Neural cell (in vitro differentiated cells): Measurements from ENCODE around the gene VENTX. TPM values are rescaled to one million over a fixed set of nuclear protein-coding genes. Genes with fewer than 3 reads are reported as not detected.

Source experiments
- H2AFZ ChIP-seq: fragments of 200-600, 300-800 bp; sonication (generic), shearing (Covaris generic); 2 replicates; pipeline ENCODE4 v1.6.0; 2014; ENCODE audit warnings: low read depth, mild to moderate bottlenecking, antibody characterized with exemption, low read length, moderate library complexity
- H3F3A ChIP-seq: fragments of 200-600 bp; shearing (Covaris generic); 2 replicates; pipeline ENCODE4 v1.6.1; 2016; ENCODE audit warnings: mild to moderate bottlenecking, moderate library complexity, mixed read lengths, antibody characterized with exemption, low read length; ENCODE audit not compliant: insufficient read depth, poor library complexity, severe bottlenecking
- H3K27ac ChIP-seq: fragments of 200-600, 300-800 bp; sonication (generic), shearing (Covaris generic); 2 replicates; pipeline ENCODE4 v1.5.1; 2014; ENCODE audit warnings: mild to moderate bottlenecking, low read length, moderate library complexity
- H3K27me3 ChIP-seq: fragments of 300-800, 200-600 bp; sonication (generic), shearing (Covaris generic); 2 replicates; pipeline ENCODE4 v1.6.0; 2014; ENCODE audit warnings: mild to moderate bottlenecking, low read depth, low read length, moderate library complexity; ENCODE audit not compliant: insufficient read depth
- H3K36me3 ChIP-seq: fragments of 300-800, 200-600 bp; sonication (generic), shearing (Covaris generic); 2 replicates; pipeline ENCODE4 v1.5.1; 2014; ENCODE audit warnings: mild to moderate bottlenecking, antibody characterized with exemption, low read length, moderate library complexity; ENCODE audit not compliant: insufficient read depth
- H3K4me2 ChIP-seq: fragments of 300-800, 200-600 bp; sonication (generic), shearing (Covaris generic); 2 replicates; pipeline ENCODE4 v1.6.0; 2014; ENCODE audit warnings: mild to moderate bottlenecking, low read length
- H3K4me3 ChIP-seq: fragments of 300-800, 200-600 bp; sonication (generic), shearing (Covaris generic); 2 replicates; pipeline ENCODE4 v1.5.1; 2014; ENCODE audit warnings: mild to moderate bottlenecking, low read length, moderate library complexity
- H3K79me2 ChIP-seq: fragments of 200-600 bp; shearing (Covaris generic); replicated peaks from 2 replicates; pipeline ENCODE4 v1.6.0; 2014; ENCODE audit warnings: mild to moderate bottlenecking, low read length, moderate library complexity; ENCODE audit not compliant: insufficient read depth
- H3K9ac ChIP-seq: fragments of 300-800, 200-600 bp; sonication (generic), shearing (Covaris generic); 2 replicates; pipeline ENCODE4 v1.6.1; 2016; ENCODE audit warnings: mild to moderate bottlenecking, low read length, mixed read lengths
- H3K9me2 ChIP-seq: fragments of 200-600 bp; shearing (Covaris generic); 2 replicates; pipeline ENCODE4 v1.6.1; 2016; ENCODE audit warnings: mild to moderate bottlenecking, low read length, mixed read lengths; ENCODE audit not compliant: insufficient read depth
- H3K9me3 ChIP-seq: fragments of 200-600, 300-800 bp; sonication (generic), shearing (Covaris generic); 2 replicates; pipeline ENCODE4 v1.6.1; 2016; ENCODE audit warnings: mild to moderate bottlenecking, mixed run types, low read length, moderate library complexity, mixed read lengths
- H4K20me1 ChIP-seq: fragments of 200-600 bp; shearing (Covaris generic); 2 replicates; pipeline ENCODE4 v1.6.1; 2016; ENCODE audit warnings: mild to moderate bottlenecking, mixed run types; ENCODE audit not compliant: insufficient read depth
- CTCF ChIP-seq: fragments of 450-650 bp; IDR thresholded peaks from 2 replicates; pipeline ENCODE4 v1.5.1; 2014; ENCODE audit warnings: antibody characterized with exemption, mild to moderate bottlenecking, moderate library complexity; ENCODE audit not compliant: poor library complexity, severe bottlenecking
- EP300 ChIP-seq: fragments of 450-650 bp; conservative IDR thresholded peaks from 2 replicates; pipeline ENCODE4 v1.6.1; 2014; ENCODE audit warnings: antibody characterized with exemption, mild to moderate bottlenecking, moderate library complexity; ENCODE audit not compliant: poor library complexity, severe bottlenecking
- EZH2 ChIP-seq: fragments of 200-600, 300-800 bp; shearing (Covaris generic), sonication (generic); IDR thresholded peaks from 2 replicates; pipeline ENCODE4 v1.6.1; 2014; ENCODE audit warnings: antibody characterized with exemption, low read length, borderline replicate concordance, mild to moderate bottlenecking; ENCODE audit not compliant: insufficient read depth, poor library complexity, severe bottlenecking
- MXI1 ChIP-seq: fragments of 450-650 bp; conservative IDR thresholded peaks from 2 replicates; pipeline ENCODE4 v1.6.1; 2014; ENCODE audit warnings: antibody characterized with exemption, mild to moderate bottlenecking; ENCODE audit not compliant: poor library complexity, severe bottlenecking
- POLR2AphosphoS5 ChIP-seq: IDR thresholded peaks from 2 replicates; pipeline ENCODE4 v1.6.1; 2012
- RAD21 ChIP-seq: fragments of 450-650 bp; conservative IDR thresholded peaks from 2 replicates; pipeline ENCODE4 v1.6.1; 2014; ENCODE audit warnings: antibody characterized with exemption, mild to moderate bottlenecking, moderate library complexity
- REST ChIP-seq: IDR thresholded peaks from 2 replicates; pipeline ENCODE4 v1.6.1; 2012; ENCODE audit warnings: borderline replicate concordance
- SMC3 ChIP-seq: fragments of 450-650 bp; conservative IDR thresholded peaks from 2 replicates; pipeline ENCODE4 v1.6.1; 2014; ENCODE audit warnings: antibody characterized with exemption, mild to moderate bottlenecking, moderate library complexity; ENCODE audit not compliant: poor library complexity
- TAF1 ChIP-seq: IDR thresholded peaks from 2 replicates; pipeline ENCODE4 v1.6.1; 2012; ENCODE audit warnings: low read depth
- polyA plus RNA-seq: library from polyadenylated mRNA; depleted of rRNA; stranded (reverse); fragments of >200 nt; gene quantifications from 2 replicates; pipeline ENCODE4 v1.2.3, GENCODE V29; 2014

VENTX gene
- polyA plus RNA-seq, 1 donor from 2014 or later: not detected

GRCh38 chr10:133251388-133252222 lies 13.9 kb downstream of the VENTX start:
- Histone ChIP-seq H3F3A (no peaks in the 10 kb centered on the region), H3K9ac (no peak overlapping the region), H3K9me3 (no peaks in the 10 kb centered on the region), H3K36me3 (no peaks in the 10 kb centered on the region), H3K27me3 (no peaks in the 10 kb centered on the region), H3K9me2 (no peaks in the 10 kb centered on the region), H3K79me2 (no peaks in the 10 kb centered on the region), H3K4me2 (no peak overlapping the region), H4K20me1 (no peaks in the 10 kb centered on the region), H2AFZ (no peak overlapping the region), H3K27ac (no peak overlapping the region), H3K4me3 (no peak overlapping the region)
- no peak for TF ChIP-seq CTCF
- TF ChIP-seq SMC3: no peak
- TF ChIP-seq TAF1: no peak
- TF ChIP-seq POLR2AphosphoS5: no peak
- no peak for TF ChIP-seq REST
- no peak for TF ChIP-seq EZH2
- TF ChIP-seq RAD21: no peak
- no peak for TF ChIP-seq MXI1

- no peak overlapping the region for H3K27ac ChIP-seq
- no peaks in the 10 kb centered on the region for H3K79me2 ChIP-seq
- H3F3A ChIP-seq: no peaks in the 10 kb centered on the region
- H3K27me3 ChIP-seq: no peaks in the 10 kb centered on the region
- no peaks in the 10 kb centered on the region for H3K36me3 ChIP-seq
- no peaks in the 10 kb centered on the region for H3K9me3 ChIP-seq
- H4K20me1 ChIP-seq: no peaks in the 10 kb centered on the region
- TF ChIP-seq EP300 (no peak), CTCF (no peak), TAF1 (no peak), EZH2 (no peak), REST (no peak), POLR2AphosphoS5 (no peak), SMC3 (no peak), MXI1 (no peak), RAD21 (no peak)
- no peaks in the 10 kb centered on the region for H3K9me2 ChIP-seq
- no peak overlapping the region for H2AFZ ChIP-seq
- H3K4me3 ChIP-seq: no peak overlapping the region
- no peak overlapping the region for H3K9ac ChIP-seq
- no peak overlapping the region for H3K4me2 ChIP-seq
Measured at GRCh38 chr10:133252223-133252552, 14.5 kb downstream of the VENTX start.
